GM12891 (cell line): Measurements from ENCODE around the gene LGR5.

ENCODE experiments used
- POLR2A ChIP-seq: IDR thresholded peaks from 2 replicates; pipeline ENCODE4 v1.6.1; 2011; ENCODE audit warnings: low read depth, low read length, control low read depth
- POLR2AphosphoS5 ChIP-seq: IDR thresholded peaks from 2 replicates; pipeline ENCODE4 v1.6.1; 2011; ENCODE audit warnings: low read depth, low read length, control low read depth

DNA sequence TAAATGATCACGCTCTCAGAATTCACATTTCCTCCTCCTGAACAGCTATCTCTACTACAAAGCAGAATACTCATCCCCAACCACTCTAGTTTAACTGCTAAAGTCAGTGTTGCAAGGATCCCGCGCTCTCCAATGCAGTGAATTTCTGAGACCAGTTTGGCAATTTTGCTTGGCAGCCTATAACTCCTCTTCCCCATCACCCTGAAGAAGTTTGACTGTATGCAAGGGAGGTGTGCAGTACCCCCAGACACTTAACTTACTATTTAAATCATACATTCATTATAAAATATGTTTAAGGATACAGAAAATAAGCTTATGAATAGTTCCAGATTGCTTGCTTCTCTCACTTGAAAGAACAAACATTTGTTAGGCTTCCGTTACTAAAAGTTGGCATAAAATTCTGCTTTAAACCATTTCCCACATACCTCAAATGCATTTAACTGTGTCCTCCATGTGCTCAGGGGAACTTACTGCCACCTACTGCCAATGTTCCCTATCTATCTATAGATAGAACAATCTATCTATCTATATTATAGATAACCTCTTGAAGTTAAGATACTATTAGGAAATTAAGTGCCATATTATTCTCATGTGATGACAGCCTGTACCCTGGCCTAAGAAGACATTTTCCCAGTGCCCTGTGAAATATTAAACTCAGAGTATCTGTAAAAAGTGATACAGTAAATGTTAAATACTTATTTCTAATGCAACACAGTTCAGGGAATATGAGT, 2.4 kb downstream of the LGR5 start:
- no peak for TF ChIP-seq POLR2A
- no peak for TF ChIP-seq POLR2AphosphoS5
